GM18498 (cell line): ENCODE measurements around the gene PNRC1.
"Not testable (repeated sequence)": the region's sequence is repeated elsewhere in the genome, so short reads cannot be mapped to it uniquely, and the experiment has no call there.

Experiments used
- ATAC-seq: cut with Tn5 transposase; IDR thresholded peaks from one replicate; pipeline ENCODE4 v1.9.1; 2021; ENCODE audit warnings: mild to moderate bottlenecking, moderate library complexity; ENCODE audit not compliant: unreplicated experiment

The PNRC1 gene

GRCh38 chr6:89098461-89098860, 17.9 kb downstream of the PNRC1 start:
- ATAC-seq = no peak

DNA sequence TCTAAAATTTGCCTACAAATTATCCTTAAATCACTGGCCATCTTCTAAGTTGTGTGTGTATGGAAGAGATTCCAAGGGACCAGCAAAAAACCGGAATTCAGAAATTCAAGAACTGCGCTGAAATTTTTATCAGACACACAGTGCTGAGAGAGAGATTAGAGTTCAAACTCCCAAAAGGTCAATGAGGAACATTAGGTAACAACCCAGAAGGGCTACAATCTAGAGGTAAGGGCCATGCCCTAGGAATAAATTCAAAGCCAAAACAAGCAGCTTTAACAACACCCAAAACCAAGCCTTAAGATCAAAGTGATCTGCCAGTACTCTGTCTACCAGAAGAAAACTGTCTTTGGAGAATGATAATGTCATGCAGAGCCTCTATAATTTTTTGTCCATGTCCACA, 19.6 kb downstream of the PNRC1 start:
- ATAC-seq = no peak

DNA sequence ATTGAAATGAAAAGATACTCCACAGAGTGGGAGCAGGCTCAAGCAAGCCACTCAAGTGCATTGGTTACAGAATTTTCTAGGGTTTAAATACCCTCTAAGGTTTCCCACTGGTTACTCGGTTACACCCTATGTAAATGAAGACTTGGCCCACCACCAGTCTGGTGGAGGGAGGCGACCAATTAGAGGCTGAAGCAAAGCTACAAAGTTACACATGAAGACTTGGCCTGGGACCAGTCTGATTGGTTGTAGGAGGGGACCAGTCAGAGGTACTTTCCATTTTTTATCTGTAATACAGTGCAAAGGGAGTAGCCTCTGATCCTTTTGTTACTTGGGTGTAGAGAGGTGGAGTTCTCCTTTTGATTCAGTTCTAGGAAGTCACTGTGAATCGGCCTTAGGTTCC, 29.7 kb downstream of the PNRC1 start:
- no peak for ATAC-seq

DNA sequence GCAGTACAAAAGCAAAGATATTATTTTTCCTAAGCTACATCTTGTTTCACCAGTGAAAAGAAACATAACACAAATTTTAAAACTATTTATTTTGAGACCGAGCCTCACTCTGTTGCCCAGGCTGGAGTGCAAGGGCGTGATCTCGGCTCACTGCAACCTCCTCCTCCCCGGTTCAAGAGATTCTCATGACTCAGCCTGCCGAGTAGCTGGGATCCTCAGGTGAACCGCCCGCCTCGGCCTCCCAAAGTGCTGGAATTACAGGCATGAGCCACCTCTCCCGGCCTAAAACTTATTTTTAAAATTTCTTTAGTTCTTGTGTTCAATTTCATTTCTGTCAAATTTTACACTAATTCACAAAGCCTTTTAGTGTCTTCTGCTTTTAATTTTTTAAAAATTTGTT, 31.4 kb downstream of the PNRC1 start:
- no peak for ATAC-seq

- no peak for ATAC-seq
Measured at GRCh38 chr6:89116702-89117101, 36.2 kb downstream of the PNRC1 start.

- ATAC-seq = peak; percentile 84
Measured at GRCh38 chr6:89117211-89118108, 36.9 kb downstream of the PNRC1 start, which contains the start of gene SRSF12. SRSF12 (minus strand) TSS chr6:89118071; CDS start chr6:89117887, 184 bp downstream.

DNA sequence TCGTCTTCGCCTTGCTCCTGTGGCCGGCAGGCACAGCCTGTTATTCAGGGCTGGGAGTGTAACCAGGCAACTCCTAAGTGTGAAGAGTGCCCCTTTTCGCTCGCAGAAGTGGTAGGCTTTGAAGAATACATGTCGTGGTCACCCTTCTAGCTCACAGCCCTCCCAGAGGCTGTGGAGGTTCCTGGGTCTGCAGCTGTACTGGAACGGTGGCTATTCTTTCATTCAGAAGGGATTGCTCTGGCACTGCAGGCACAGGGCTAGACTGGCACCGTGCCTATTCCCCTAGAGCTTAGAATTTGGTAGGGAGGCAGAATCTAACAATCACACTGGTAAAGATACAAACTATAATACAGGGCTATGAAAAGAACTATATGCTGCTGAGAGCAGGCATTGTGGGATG, 38.4 kb downstream of the PNRC1 start:
- ATAC-seq = no peak

GRCh38 chr6:89120371-89120770, 39.8 kb downstream of the PNRC1 start:
- ATAC-seq = no peak

GRCh38 chr6:89121934-89122333, 41.4 kb downstream of the PNRC1 start:
- no peak for ATAC-seq

DNA sequence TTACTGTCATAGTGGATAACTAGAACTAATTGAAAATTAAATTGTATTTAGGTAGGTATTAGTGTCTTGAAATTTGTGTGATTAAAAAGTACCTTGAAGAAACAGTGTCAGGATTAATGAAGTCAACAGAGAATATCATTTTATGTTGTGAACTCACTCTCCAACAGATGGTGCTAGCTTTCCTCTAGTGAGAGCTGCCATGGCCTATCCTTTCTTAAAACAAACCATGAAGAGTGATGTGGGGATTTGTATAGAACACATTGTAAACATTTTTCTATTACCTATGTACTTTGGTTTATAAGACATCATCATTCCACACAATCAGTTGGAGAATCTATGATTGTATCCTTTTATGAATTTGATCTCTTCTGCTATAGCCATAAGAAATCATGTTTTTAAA, 42.1 kb downstream of the PNRC1 start:
- no peak for ATAC-seq

DNA sequence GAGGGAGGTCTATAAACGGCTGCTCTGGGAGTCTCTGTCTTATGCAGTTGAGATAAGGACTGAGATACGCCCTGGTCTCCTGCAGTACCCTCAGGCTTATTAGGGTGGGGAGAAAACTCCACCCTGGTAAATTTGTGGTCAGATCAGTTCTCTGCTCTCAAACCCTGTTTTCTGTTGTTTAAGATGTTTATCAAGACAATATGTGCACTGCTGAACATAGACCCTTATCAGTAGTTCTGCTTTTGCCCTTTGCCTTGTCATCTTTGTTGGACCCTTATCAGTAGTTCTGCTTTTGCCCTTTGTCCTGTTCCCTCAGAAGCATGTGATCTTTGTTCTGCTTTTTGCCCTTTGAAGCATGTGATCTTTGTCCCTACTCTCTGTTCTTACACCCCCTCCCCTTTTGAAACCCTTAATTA, 47.7 kb downstream of the PNRC1 start:
- ATAC-seq = not testable (repeated sequence)

GRCh38 chr6:89131599-89131998, 51.0 kb downstream of the PNRC1 start:
- no peak for ATAC-seq

GRCh38 chr6:89132057-89132456, 51.5 kb downstream of the PNRC1 start:
- ATAC-seq = no peak

DNA sequence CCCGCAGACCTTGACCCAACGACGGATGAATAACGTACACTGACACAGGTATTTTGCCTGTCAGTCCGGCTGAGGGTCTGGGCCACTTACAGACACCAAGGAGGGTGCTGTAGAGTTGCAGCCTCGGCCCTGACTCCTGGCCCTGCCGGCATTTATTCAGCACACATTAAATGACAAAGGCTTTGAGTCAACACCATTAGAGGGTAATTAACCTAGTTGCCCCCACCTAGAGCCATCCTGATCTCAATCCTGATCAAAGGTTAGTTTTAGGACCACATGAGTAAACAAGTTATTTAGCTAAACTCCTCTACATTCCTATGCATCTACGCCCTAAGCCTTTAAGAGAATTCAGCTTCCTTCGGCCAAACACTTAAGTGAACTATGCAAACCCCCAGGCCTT, 53.4 kb downstream of the PNRC1 start:
- ATAC-seq = no peak

DNA sequence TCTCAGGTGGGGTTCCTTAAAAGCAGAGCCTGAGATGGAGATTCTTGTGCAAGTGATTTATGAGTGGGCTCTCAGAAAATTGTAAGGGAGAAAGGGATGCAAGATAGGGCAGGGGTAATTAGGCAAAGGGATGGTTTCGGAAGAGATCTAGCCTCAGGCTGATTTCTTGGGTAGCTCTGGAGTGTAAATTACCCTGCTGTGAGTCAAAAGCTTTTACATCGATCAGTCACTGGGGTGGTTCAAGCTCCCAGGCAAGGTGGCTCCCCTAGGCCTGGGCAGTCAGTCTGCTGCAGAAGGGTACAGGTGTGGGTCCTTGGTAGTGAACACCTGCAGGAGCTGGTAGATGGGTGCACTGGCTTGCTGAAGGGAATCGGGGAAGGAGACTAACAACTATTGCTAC, 54.2 kb downstream of the PNRC1 start:
- ATAC-seq = no peak
